GM10266 (cell line): ENCODE data around the gene MAN2A2.

ENCODE experiments used
- DNase-seq: peaks from one replicate; pipeline ENCODE4 v3.0.0; 2012; ENCODE audit errors: extremely low spot score
- CTCF ChIP-seq: IDR thresholded peaks from 2 replicates; pipeline ENCODE4 v1.5.1; 2012; ENCODE audit warnings: mild to moderate bottlenecking, low read depth; ENCODE audit not compliant: control insufficient read depth, insufficient read depth; ENCODE audit errors: missing control alignments

Gene MAN2A2

GRCh38 chr15:90901175-90902039 is 1.7 kb upstream of the MAN2A2 start:
- DNase-seq, result no peak
- no peak for TF ChIP-seq CTCF

GRCh38 chr15:90902040-90902839 is 862 bp upstream of the MAN2A2 start:
- TF ChIP-seq CTCF, result peak; percentile 86
- DNase-seq, result peak; percentile 96

- DNase-seq, result peak; percentile 41
These were observed 833 bp downstream of the MAN2A2 start for GRCh38 chr15:90903733-90904536.

GRCh38 chr15:90904746-90905145 is 1.6 kb downstream of the MAN2A2 start:
- no peak for TF ChIP-seq CTCF
- no peak for DNase-seq

More at GRCh38 chr15:90903733-90904536, 833 bp downstream of the MAN2A2 start:
- TF ChIP-seq CTCF, result no peak

- no peak for DNase-seq
- no peak for TF ChIP-seq CTCF
These were observed 2.4 kb downstream of the MAN2A2 start for GRCh38 chr15:90905306-90906180.

GRCh38 chr15:90906181-90906849 is 3.2 kb downstream of the MAN2A2 start:
- no peak for TF ChIP-seq CTCF
- no peak for DNase-seq
